Fibroblast of skin of left biceps (primary cell): Measurements from ENCODE around the gene KCNIP3.
A peak's percentile ranks its signal among the peaks of the same experiment; 100 is the strongest.
"Not testable (repeated sequence)": the region's sequence is repeated elsewhere in the genome, so short reads cannot be mapped to it uniquely, and the experiment has no call there.

Source experiments
- DNase-seq, 2 experiments: peaks; one replicate each; pipeline ENCODE4 v3.0.0-alpha.2; 2013; ENCODE audit warnings: low read depth in 2 of 2

KCNIP3 gene

GRCh38 chr2:95382686-95383634, 85.8 kb downstream of the KCNIP3 start:
- DNase-seq = no peak

DNA sequence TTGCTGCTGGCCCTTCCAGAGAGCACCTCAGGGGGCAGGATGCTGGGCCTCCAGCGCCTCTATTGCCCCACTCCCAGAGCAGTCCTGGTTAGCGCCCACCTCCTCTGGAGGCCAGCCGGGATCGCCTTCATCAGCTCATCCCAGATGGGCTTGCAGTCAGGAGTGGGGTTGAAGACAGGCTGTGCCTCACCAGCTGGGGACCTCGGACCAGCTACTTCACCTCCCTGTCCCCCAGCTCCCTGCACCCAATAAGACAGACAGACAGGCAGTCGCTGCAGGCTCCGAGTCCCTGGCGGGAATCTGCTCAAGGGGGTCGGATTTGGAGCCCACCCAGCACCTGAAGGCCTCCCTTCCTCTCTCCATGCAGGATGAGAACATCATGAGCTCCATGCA, 86.5 kb downstream of the KCNIP3 start:
- no peak for DNase-seq

DNA sequence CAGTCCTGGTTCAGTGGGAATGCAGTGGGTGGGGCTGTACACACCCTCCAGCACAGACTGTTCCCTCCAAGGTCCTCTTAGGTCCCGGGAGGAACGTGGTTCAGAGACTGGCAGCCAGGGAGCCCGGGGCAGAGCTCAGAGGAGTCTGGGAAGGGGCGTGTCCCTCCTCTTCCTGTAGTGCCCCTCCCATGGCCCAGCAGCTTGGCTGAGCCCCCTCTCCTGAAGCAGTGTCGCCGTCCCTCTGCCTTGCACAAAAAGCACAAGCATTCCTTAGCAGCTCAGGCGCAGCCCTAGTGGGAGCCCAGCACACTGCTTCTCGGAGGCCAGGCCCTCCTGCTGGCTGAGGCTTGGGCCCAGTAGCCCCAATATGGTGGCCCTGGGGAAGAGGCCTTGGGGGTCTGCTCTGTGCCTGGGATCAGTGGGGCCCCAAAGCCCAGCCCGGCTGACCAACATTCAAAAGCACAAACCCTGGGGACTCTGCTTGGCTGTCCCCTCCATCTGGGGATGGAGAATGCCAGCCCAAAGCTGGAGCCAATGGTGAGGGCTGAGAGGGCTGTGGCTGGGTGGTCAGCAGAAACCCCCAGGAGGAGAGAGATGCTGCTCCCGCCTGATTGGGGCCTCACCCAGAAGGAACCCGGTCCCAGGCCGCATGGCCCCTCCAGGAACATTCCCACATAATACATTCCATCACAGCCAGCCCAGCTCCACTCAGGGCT, 87.9 kb downstream of the KCNIP3 start:
- no peak for DNase-seq

GRCh38 chr2:95385570-95385984, 88.4 kb downstream of the KCNIP3 start:
- DNase-seq = no peak

DNA sequence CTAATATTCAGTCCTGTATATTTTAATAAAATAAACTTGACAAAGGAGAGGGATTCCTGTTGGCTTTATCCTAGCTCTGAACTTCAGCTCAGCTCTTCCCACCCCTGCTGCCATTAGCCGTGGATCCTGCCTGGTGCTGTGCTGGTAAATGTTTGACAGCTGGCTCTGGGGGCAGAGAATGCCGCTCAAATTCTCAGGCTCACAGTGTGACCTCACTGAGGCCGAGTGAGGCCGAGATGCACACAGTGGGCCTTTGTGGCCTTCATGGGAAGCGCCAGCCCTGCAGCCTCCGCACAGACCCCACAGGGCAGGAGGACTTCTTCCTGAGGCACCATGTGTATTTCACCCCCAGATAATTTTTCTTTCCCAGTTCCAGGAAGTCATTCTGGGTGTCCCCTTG, 88.9 kb downstream of the KCNIP3 start:
- no peak for DNase-seq

GRCh38 chr2:95387358-95387757, 90.2 kb downstream of the KCNIP3 start:
- no peak for DNase-seq

- DNase-seq = no peak
Measured at GRCh38 chr2:95388091-95388692, 91.0 kb downstream of the KCNIP3 start.

GRCh38 chr2:95388856-95389244, 91.7 kb downstream of the KCNIP3 start:
- DNase-seq = no peak

- peak; percentile 11 to 19 for DNase-seq
Measured at GRCh38 chr2:95389245-95390119, 92.3 kb downstream of the KCNIP3 start.

GRCh38 chr2:95390272-95390880, 93.2 kb downstream of the KCNIP3 start:
- no peak for DNase-seq

DNA sequence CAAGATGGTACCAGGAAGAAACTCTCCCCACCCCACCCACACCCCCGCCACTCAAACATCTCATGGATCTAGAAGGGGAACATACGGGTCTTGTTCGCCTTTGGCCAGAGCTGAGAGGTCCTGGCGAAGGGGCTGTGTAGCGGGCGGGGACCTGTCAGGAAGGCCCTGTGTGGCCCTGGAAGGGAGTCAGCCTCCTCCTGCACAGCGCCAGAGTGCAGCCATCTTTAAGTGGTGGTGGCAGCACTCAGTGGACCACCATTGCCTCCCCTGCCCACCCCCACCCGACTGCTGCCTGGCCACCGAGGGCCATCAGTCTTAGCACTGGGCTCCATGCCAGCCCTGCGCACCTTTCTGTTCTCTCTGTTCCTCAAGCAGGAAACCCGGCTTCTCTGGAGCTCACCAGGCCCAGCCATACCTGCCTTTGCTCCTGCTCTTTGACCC, 93.8 kb downstream of the KCNIP3 start:
- no peak for DNase-seq

DNA sequence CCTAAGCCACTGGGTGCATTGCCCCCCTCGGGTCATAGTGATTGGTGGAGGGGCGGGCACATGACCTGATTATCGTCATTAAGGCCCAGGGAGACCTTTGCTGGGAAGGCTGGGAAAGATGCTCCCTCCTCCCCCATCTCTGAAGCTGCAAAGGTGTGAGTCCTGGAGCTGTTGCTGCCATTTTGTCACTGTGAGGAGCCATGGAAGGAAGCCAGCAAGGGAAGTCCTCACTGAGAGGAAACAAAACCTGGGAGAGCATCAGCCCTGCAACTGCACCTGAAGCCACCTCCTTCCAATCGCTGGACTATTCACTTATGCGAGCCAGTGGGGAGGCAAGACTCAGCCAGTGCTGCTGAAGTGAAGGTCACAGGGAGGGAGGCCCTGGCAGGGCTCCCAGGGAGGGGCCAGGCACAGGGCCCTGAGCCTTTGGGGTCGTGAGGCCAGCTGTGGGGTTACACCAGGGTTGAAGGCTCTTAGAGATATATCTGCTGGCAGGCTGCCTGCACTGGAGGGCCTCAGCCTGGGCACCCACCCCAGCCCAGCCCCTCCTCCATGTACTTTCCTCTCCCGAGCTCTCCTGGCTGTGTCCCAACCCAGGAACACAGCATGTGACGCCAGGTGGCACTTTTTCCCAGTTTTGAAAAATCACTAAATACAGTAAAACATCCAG, 94.6 kb downstream of the KCNIP3 start:
- no peak for DNase-seq

- DNase-seq = no peak
Measured at GRCh38 chr2:95392320-95392719, 95.2 kb downstream of the KCNIP3 start.

DNA sequence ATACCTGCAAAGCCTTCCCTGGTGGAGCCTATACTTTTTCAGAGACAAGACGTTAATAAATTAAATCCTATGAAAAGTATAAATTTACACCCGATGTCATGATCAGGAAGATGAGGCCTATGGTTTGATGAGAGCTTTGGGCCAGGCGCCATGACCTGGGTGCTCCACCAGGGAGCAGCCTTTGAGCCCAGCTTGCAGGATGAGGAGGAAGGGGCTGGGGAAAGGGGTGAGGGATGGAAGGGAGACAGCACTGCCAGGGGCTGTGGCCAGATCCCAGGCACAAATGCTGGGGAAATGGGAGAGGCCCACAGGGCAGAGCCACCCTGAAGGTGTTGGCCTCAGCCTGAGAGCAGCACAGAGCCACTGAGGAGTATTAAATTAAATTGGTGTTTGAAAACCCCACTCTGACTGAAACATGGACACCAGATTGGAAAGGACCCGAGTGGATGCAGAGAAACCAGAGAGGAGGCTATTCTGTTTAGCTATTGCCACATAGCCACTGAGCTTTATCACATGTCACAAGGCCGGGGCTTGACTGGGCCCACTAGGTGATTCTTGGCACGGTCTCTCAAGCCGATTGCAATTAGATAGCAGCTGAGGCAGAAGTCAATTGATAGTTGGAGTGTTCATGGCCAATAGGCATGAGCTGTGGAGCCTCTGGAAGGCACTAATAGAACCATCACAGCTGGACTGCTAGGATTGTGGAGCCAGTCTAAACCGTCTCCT, 95.7 kb downstream of the KCNIP3 start:
- DNase-seq = no peak

GRCh38 chr2:95393901-95394300, 96.8 kb downstream of the KCNIP3 start:
- DNase-seq = no peak

- no peak for DNase-seq
Measured at GRCh38 chr2:95399061-95399460, 101.9 kb downstream of the KCNIP3 start.

GRCh38 chr2:95401480-95401879, 104.3 kb downstream of the KCNIP3 start:
- DNase-seq = no peak

GRCh38 chr2:95402004-95402369, 104.8 kb downstream of the KCNIP3 start:
- DNase-seq = not testable (repeated sequence)

DNA sequence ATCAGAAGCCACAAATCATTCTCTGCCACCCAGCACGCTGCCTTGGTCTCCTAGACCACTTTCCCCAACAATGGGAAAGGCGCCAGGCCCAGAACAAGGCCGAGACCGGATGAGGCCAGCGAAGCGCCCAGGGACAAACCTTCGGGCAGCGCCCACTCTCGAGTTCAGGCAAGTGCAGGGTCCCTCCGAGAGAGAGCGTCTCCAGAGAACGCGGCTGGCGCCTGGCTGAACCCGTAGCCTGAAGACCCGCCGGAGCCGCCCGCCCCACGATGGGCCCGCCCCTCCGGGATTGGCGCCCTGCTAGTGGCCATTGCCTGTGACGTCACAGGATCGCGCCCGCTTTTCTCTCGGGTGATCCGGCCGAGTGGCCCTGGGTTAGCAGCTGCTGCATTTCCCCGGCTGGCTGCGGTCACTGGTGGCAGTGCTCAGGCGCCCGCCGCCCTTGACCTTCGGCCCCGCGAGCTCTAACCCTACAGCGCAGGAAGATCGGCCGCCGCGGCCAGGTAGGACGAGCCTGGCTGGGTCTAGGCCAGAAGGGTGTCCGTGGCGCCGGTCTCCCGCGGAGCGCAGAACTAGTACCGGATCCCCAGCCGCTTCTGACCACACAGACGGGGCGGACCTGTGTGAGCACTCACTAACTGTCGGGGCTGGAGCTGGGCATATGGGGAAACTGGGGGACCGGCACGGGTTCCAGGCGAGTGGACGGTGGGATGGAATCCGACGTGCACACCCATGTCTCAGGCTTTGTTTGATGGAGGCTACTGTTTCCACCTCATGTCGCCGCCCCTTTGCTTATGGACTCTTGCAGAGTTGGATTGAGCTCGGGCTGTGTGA, 105.4 kb downstream of the KCNIP3 start, which contains the start of gene FAHD2A:
FAHD2A (plus strand) TSS at position 339 of the 834 bp plus-strand sequence. CDS start 2,851 bp downstream, outside the sequence.
- DNase-seq = peak; percentile 56 to 69
